COR-L47 (cell line): ENCODE measurements around the gene ATP7B.

Source experiments
- DNase-seq: peaks from one replicate; lab custom pipeline; 2025; lab: John Stamatoyannopoulos, UW

Gene ATP7B

DNA sequence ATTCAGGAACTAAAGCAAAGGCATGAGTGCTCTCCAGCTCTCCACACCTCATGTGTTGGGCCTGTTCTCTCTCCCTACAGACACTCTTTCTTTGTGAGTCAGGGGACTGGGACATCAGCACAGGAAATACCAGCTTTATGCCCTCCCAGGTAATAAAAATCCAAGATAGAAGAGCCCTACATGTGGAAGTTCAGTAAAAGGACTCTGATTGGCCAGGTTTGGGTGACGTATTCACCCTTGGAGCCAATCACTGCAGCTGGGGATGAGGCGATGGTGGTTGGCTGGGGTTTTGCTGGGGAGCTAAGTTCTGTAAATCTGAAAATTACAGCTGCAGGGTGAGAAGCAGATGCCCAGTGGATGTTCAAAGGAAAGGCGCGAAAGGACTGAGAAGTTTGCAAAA, 117.0 kb downstream of the ATP7B start:
- DNase-seq: no peak

GRCh38 chr13:51892657-51893056, 118.6 kb downstream of the ATP7B start:
- DNase-seq: no peak

DNA sequence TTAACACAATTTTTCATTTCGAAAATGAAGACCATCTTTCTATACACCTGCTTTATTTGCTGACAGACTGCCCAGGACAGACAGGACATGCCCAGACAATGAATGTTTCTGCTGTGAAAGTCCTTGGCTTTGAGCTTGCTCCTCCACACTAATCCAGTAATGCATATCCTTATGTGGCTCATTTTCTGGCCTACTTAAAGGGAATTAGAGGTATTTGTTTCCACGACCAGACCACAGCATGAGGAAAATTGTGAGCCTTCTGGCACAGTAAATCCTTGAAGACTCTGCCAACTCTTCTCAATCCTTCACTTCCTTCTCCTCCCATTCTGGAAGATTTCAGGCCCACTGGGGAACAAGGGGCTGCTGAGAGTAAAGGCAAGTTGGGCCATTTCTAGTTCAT, 123.8 kb downstream of the ATP7B start:
- DNase-seq: no peak

- DNase-seq: no peak
Observed at GRCh38 chr13:51885651-51886050, 125.6 kb downstream of the ATP7B start.

DNA sequence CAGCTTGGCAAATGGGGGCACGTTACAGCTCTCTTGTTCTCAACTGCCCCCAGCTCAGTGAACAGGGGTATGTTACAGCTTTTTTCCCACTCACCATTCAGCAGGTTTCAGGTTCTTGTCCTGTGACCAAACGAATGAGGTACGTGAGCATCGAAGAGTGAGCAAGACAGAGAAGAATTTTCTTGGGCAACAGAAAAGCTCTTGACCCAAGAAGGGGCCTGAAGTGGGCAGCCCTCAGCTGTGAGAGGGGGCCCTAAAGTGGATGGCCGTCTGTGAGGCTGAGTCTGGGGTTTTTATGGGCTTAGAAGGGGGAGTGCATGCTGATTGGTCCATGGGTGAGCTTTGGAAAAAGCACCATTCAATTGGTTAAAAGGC, 128.0 kb downstream of the ATP7B start:
- no peak for DNase-seq
